GM23338 (cell line): ENCODE data around the gene UPK1B. TPM values are rescaled to one million over a fixed set of nuclear protein-coding genes. Genes with fewer than 3 reads are reported as not detected.

Source experiments
- ATAC-seq: fragments of 200-7000 bp; cut with Tn5 transposase; 3 replicates; pipeline ENCODE4 v1.9.1; 2020
- DNase-seq: peaks from one replicate; pipeline ENCODE4 v3.0.0-alpha.2; 2015; ENCODE audit warnings: low spot score
- H2AFZ ChIP-seq: fragments of 200-600 bp; sonication (generic); 2 replicates; pipeline ENCODE4 v1.8.0; 2016; ENCODE audit warnings: antibody characterized with exemption, mild to moderate bottlenecking, moderate library complexity
- H3F3A ChIP-seq: fragments of 200-600 bp; sonication (generic); replicated peaks from 2 replicates; pipeline ENCODE4 v1.8.0; 2017; ENCODE audit warnings: antibody characterized with exemption, mixed run types, low read depth
- H3K27ac ChIP-seq: fragments of 200-600 bp; sonication (generic); 2 replicates; pipeline ENCODE4 v1.6.1; 2016; ENCODE audit warnings: low read depth
- H3K27me3 ChIP-seq: fragments of 200-600 bp; sonication (generic); 2 replicates; pipeline ENCODE4 v1.8.0; 2016; ENCODE audit warnings: mild to moderate bottlenecking, mixed run types, moderate library complexity; ENCODE audit not compliant: insufficient read depth
- H3K36me3 ChIP-seq: fragments of 200-600 bp; sonication (generic); 2 replicates; pipeline ENCODE4 v1.8.0; 2016; ENCODE audit warnings: mild to moderate bottlenecking; ENCODE audit not compliant: insufficient read depth
- H3K4me1 ChIP-seq: fragments of 200-600 bp; sonication (generic); 2 replicates; pipeline ENCODE4 v1.8.0; 2016; ENCODE audit warnings: mild to moderate bottlenecking, moderate library complexity; ENCODE audit not compliant: insufficient read depth
- H3K4me2 ChIP-seq: fragments of 200-600 bp; sonication (generic); 2 replicates; pipeline ENCODE4 v1.7.1; 2017; ENCODE audit warnings: mixed run types
- H3K4me3 ChIP-seq: fragments of 200-600 bp; sonication (generic); 2 replicates; pipeline ENCODE4 v1.6.1; 2016; ENCODE audit warnings: mixed run types
- H3K79me2 ChIP-seq: fragments of 200-600 bp; sonication (generic); replicated peaks from 2 replicates; pipeline ENCODE4 v1.8.0; 2017; ENCODE audit warnings: mild to moderate bottlenecking; ENCODE audit not compliant: insufficient read depth
- H3K9me2 ChIP-seq: fragments of 200-600 bp; sonication (generic); 2 replicates; pipeline ENCODE4 v1.8.0; 2017; ENCODE audit not compliant: insufficient read depth
- H4K20me1 ChIP-seq: fragments of 200-600 bp; sonication (generic); replicated peaks from 2 replicates; pipeline ENCODE4 v1.8.0; 2017; ENCODE audit warnings: mild to moderate bottlenecking; ENCODE audit not compliant: insufficient read depth
- H3K27ac Mint-ChIP-seq: 2 replicates; pipeline ENCODE4 v1.8.0; 2020; ENCODE audit warnings: inconsistent platforms, mild to moderate bottlenecking, moderate library complexity, mixed read lengths
- H3K27me3 Mint-ChIP-seq: 3 replicates; pipeline ENCODE4 v1.8.0; 2022; ENCODE audit warnings: low read depth, mild to moderate bottlenecking, moderate library complexity, mixed read lengths, inconsistent platforms; ENCODE audit not compliant: insufficient read depth, poor library complexity
- H3K36me3 Mint-ChIP-seq: 3 replicates; pipeline ENCODE4 v1.8.0; 2021; ENCODE audit warnings: low read depth, mild to moderate bottlenecking, inconsistent platforms, moderate library complexity, mixed read lengths
- H3K4me1 Mint-ChIP-seq: 3 replicates; pipeline ENCODE4 v1.8.0; 2020; ENCODE audit warnings: mild to moderate bottlenecking, inconsistent platforms, mixed read lengths
- H3K4me3 Mint-ChIP-seq: 3 replicates; pipeline ENCODE4 v1.8.0; 2021; ENCODE audit warnings: moderate library complexity, mild to moderate bottlenecking, inconsistent platforms, mixed read lengths
- H3K9me3 Mint-ChIP-seq: 3 replicates; pipeline ENCODE4 v1.8.0; 2020; ENCODE audit warnings: moderate library complexity, mild to moderate bottlenecking, inconsistent platforms, mixed read lengths
- ETS1 ChIP-seq: IDR thresholded peaks from 2 replicates; pipeline ENCODE4 v1.6.1; 2016; ENCODE audit warnings: antibody characterized with exemption
- EZH2phosphoT487 ChIP-seq: fragments of 200-600 bp; sonication (generic); IDR thresholded peaks from one replicate; pipeline ENCODE4 v1.8.1; 2018; ENCODE audit warnings: antibody characterized with exemption; ENCODE audit not compliant: unreplicated experiment
- JUNB ChIP-seq: IDR thresholded peaks from one replicate; pipeline ENCODE4 v1.6.1; 2016; ENCODE audit warnings: antibody characterized with exemption; ENCODE audit not compliant: unreplicated experiment
- POLR2AphosphoS5 ChIP-seq: IDR thresholded peaks from 2 replicates; pipeline ENCODE4 v1.6.1; 2016; ENCODE audit warnings: antibody characterized with exemption, low read depth
- STAT1 ChIP-seq: IDR thresholded peaks from one replicate; pipeline ENCODE4 v1.6.1; 2016; ENCODE audit warnings: antibody characterized with exemption; ENCODE audit not compliant: unreplicated experiment
- ZNF331 ChIP-seq: fragments of 250-450 bp; sonication (Bioruptor Pico); IDR thresholded peaks from 2 replicates; pipeline ENCODE4 v1.5.0; 2020; ENCODE audit warnings: low read depth, mild to moderate bottlenecking, moderate library complexity
- polyA plus RNA-seq: library from polyadenylated mRNA; unstranded; fragments of >200 nt; fragmentation: Nextera tagmentation; extraction: Ambion mirVana; gene quantifications from 2 replicates; pipeline ENCODE4 v1.2.1, GENCODE V29; 2016
- total RNA-seq: library from RNA; depleted of rRNA; stranded (reverse); fragments of >200 nt; shearing (Covaris generic); gene quantifications from 2 replicates; pipeline ENCODE4 v1.2.3, GENCODE V29; 2014
- TF ChIP-seq, protein P1 (sequence below): fragments of 250-450 bp; sonication (Bioruptor Pico); IDR thresholded peaks from 2 replicates; pipeline ENCODE4 v1.5.0; 2020; ENCODE audit warnings: mild to moderate bottlenecking, moderate library complexity
- TF ChIP-seq, protein P2 (sequence below), 2 experiments: fragments of 200-600 bp in 1 of 2; sonication (generic) in 1 of 2; conservative IDR thresholded peaks; 2 replicates each; pipeline versions ENCODE4 v1.5.1 to v1.6.1; 2016 to 2017; ENCODE audit warnings: antibody characterized with exemption in 2 of 2, low read depth in 2 of 2, mild to moderate bottlenecking in 2 of 2, moderate library complexity in 1 of 2
- TF ChIP-seq, protein P3 (sequence below): IDR thresholded peaks from one replicate; pipeline ENCODE4 v1.6.1; 2018; ENCODE audit warnings: antibody characterized with exemption; ENCODE audit not compliant: unreplicated experiment

The UPK1B gene
- total and polyA plus RNA-seq, 2 experiments from 2014 or later = 0.39 to 0.66 TPM

DNA sequence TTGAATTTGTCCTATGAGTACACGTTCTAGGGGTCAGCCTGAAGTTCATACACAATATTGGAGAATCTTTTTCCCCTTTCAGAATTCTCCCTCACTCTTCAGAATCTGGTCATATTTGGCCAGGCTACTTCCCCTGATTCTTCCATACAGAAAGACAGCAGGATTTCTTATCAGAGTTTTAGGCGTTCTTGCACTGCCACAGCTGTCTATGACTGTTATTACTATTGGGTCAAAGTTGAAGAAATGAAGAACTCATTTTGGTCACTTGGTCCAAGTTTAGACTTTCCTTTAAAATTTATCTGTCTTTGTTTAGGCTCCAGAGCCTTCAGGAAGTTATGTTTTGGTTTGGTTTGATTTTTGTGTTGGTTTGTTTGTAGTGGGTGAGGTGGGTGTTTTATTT lies 15.4 kb upstream of the UPK1B start:
- ATAC-seq = no peak
- DNase-seq = no peak
- Mint-ChIP-seq H3K36me3 (peaks cover 3% of the 10 kb centered on the region; the same call in 2 of the 3 replicates), H3K4me1 (no peaks in the 10 kb centered on the region), H3K9me3 (peaks cover 28% of the 10 kb centered on the region), H3K27me3 (no peaks in the 10 kb centered on the region), H3K27ac (no peak overlapping the region), H3K4me3 (no peak overlapping the region)
- H3K36me3 ChIP-seq = no peaks in the 10 kb centered on the region
- H2AFZ ChIP-seq = no peak overlapping the region
- TF ChIP-seq, protein P1, sequence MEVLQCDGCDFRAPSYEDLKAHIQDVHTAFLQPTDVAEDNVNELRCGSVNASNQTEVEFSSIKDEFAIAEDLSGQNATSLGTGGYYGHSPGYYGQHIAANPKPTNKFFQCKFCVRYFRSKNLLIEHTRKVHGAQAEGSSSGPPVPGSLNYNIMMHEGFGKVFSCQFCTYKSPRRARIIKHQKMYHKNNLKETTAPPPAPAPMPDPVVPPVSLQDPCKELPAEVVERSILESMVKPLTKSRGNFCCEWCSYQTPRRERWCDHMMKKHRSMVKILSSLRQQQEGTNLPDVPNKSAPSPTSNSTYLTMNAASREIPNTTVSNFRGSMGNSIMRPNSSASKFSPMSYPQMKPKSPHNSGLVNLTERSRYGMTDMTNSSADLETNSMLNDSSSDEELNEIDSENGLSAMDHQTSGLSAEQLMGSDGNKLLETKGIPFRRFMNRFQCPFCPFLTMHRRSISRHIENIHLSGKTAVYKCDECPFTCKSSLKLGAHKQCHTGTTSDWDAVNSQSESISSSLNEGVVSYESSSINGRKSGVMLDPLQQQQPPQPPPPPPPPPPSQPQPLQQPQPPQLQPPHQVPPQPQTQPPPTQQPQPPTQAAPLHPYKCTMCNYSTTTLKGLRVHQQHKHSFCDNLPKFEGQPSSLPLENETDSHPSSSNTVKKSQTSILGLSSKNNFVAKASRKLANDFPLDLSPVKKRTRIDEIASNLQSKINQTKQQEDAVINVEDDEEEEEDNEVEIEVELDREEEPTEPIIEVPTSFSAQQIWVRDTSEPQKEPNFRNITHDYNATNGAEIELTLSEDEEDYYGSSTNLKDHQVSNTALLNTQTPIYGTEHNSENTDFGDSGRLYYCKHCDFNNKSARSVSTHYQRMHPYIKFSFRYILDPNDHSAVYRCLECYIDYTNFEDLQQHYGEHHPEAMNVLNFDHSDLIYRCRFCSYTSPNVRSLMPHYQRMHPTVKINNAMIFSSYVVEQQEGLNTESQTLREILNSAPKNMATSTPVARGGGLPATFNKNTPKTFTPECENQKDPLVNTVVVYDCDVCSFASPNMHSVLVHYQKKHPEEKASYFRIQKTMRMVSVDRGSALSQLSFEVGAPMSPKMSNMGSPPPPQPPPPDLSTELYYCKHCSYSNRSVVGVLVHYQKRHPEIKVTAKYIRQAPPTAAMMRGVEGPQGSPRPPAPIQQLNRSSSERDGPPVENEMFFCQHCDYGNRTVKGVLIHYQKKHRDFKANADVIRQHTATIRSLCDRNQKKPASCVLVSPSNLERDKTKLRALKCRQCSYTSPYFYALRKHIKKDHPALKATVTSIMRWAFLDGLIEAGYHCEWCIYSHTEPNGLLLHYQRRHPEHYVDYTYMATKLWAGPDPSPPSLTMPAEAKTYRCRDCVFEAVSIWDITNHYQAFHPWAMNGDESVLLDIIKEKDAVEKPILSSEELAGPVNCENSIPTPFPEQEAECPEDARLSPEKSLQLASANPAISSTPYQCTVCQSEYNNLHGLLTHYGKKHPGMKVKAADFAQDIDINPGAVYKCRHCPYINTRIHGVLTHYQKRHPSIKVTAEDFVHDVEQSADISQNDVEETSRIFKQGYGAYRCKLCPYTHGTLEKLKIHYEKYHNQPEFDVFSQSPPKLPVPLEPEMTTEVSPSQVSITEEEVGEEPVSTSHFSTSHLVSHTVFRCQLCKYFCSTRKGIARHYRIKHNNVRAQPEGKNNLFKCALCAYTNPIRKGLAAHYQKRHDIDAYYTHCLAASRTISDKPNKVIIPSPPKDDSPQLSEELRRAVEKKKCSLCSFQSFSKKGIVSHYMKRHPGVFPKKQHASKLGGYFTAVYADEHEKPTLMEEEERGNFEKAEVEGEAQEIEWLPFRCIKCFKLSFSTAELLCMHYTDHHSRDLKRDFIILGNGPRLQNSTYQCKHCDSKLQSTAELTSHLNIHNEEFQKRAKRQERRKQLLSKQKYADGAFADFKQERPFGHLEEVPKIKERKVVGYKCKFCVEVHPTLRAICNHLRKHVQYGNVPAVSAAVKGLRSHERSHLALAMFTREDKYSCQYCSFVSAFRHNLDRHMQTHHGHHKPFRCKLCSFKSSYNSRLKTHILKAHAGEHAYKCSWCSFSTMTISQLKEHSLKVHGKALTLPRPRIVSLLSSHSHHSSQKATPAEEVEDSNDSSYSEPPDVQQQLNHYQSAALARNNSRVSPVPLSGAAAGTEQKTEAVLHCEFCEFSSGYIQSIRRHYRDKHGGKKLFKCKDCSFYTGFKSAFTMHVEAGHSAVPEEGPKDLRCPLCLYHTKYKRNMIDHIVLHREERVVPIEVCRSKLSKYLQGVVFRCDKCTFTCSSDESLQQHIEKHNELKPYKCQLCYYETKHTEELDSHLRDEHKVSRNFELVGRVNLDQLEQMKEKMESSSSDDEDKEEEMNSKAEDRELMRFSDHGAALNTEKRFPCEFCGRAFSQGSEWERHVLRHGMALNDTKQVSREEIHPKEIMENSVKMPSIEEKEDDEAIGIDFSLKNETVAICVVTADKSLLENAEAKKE (CRISPR knock-in tag) = no peak
- TF ChIP-seq JUNB (no peak), ETS1 (no peak), EZH2phosphoT487 (no peak), POLR2AphosphoS5 (no peak), STAT1 (no peak), ZNF331 (CRISPR knock-in tag) (no peak)
- TF ChIP-seq, protein P2, sequence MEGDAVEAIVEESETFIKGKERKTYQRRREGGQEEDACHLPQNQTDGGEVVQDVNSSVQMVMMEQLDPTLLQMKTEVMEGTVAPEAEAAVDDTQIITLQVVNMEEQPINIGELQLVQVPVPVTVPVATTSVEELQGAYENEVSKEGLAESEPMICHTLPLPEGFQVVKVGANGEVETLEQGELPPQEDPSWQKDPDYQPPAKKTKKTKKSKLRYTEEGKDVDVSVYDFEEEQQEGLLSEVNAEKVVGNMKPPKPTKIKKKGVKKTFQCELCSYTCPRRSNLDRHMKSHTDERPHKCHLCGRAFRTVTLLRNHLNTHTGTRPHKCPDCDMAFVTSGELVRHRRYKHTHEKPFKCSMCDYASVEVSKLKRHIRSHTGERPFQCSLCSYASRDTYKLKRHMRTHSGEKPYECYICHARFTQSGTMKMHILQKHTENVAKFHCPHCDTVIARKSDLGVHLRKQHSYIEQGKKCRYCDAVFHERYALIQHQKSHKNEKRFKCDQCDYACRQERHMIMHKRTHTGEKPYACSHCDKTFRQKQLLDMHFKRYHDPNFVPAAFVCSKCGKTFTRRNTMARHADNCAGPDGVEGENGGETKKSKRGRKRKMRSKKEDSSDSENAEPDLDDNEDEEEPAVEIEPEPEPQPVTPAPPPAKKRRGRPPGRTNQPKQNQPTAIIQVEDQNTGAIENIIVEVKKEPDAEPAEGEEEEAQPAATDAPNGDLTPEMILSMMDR (conservative IDR thresholded peaks at IDR 0.05; ENCODE audit: low read depth in 2 of 2) = no peak
- TF ChIP-seq, protein P3, sequence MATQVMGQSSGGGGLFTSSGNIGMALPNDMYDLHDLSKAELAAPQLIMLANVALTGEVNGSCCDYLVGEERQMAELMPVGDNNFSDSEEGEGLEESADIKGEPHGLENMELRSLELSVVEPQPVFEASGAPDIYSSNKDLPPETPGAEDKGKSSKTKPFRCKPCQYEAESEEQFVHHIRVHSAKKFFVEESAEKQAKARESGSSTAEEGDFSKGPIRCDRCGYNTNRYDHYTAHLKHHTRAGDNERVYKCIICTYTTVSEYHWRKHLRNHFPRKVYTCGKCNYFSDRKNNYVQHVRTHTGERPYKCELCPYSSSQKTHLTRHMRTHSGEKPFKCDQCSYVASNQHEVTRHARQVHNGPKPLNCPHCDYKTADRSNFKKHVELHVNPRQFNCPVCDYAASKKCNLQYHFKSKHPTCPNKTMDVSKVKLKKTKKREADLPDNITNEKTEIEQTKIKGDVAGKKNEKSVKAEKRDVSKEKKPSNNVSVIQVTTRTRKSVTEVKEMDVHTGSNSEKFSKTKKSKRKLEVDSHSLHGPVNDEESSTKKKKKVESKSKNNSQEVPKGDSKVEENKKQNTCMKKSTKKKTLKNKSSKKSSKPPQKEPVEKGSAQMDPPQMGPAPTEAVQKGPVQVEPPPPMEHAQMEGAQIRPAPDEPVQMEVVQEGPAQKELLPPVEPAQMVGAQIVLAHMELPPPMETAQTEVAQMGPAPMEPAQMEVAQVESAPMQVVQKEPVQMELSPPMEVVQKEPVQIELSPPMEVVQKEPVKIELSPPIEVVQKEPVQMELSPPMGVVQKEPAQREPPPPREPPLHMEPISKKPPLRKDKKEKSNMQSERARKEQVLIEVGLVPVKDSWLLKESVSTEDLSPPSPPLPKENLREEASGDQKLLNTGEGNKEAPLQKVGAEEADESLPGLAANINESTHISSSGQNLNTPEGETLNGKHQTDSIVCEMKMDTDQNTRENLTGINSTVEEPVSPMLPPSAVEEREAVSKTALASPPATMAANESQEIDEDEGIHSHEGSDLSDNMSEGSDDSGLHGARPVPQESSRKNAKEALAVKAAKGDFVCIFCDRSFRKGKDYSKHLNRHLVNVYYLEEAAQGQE = no peak
- no peak overlapping the region for H3K4me3 ChIP-seq
- H3K4me1 ChIP-seq = no peaks in the 10 kb centered on the region
- no peaks in the 10 kb centered on the region; the same call in 1 of the 2 replicates for H3K9me2 ChIP-seq
- no peak overlapping the region for H3K4me2 ChIP-seq
- no peaks in the 10 kb centered on the region for H4K20me1 ChIP-seq
- H3K79me2 ChIP-seq = no peaks in the 10 kb centered on the region
- no peaks in the 10 kb centered on the region for H3F3A ChIP-seq
- H3K27me3 ChIP-seq = no peaks in the 10 kb centered on the region
- no peak overlapping the region for H3K27ac ChIP-seq
